Keratinocyte (primary cell): ENCODE results near the gene CCDC85B. TPM values are rescaled to one million over a fixed set of nuclear protein-coding genes. Genes with fewer than 3 reads are reported as not detected.
"Not testable (repeated sequence)": the region's sequence is repeated elsewhere in the genome, so short reads cannot be mapped to it uniquely, and the experiment has no call there.

Experiments
- DNase-seq: peaks from one replicate; pipeline ENCODE4 v3.0.0-alpha.2; 2011; ENCODE audit warnings: low read depth, missing footprints, low spot score
- FAIRE-seq: peaks from 2 replicates; lab custom pipeline; 2011; peaks lifted over from hg19 to GRCh38; lab: Jason Lieb, UNC
- H2AFZ ChIP-seq: 2 replicates; pipeline ENCODE4 v1.6.0; 2012; ENCODE audit warnings: low read length, control low read depth, inconsistent platforms; ENCODE audit not compliant: control insufficient read depth
- H3K27ac ChIP-seq: 2 replicates; pipeline ENCODE4 v1.5.1; 2011; ENCODE audit warnings: low read length; ENCODE audit not compliant: control insufficient read depth, insufficient read depth
- H3K27me3 ChIP-seq: 3 replicates; pipeline ENCODE4 v1.6.0; 2011; ENCODE audit warnings: low read length; ENCODE audit not compliant: control insufficient read depth, insufficient read depth; ENCODE audit errors: extremely low read depth
- H3K36me3 ChIP-seq, 2 experiments: 2 replicates in 1 of 2; 3 replicates in 1 of 2; pipeline ENCODE4 v1.5.1; 2011; ENCODE audit warnings: low read length in 2 of 2, mild to moderate bottlenecking in 1 of 2; ENCODE audit not compliant: control insufficient read depth in 2 of 2, insufficient read depth in 2 of 2; ENCODE audit errors: extremely low read depth in 1 of 2
- H3K4me1 ChIP-seq: 3 replicates; pipeline ENCODE4 v1.5.1; 2011; ENCODE audit warnings: low read length; ENCODE audit not compliant: control insufficient read depth, insufficient read depth; ENCODE audit errors: extremely low read depth
- H3K4me2 ChIP-seq: 3 replicates; pipeline ENCODE4 v1.6.0; 2011; ENCODE audit warnings: low read depth, low read length; ENCODE audit not compliant: control insufficient read depth, insufficient read depth; ENCODE audit errors: extremely low read depth
- H3K4me3 ChIP-seq, 3 experiments: fragments of 200-600 bp in 1 of 3; sonication (generic) in 1 of 3; 2 replicates in 2 of 3; 3 replicates in 1 of 3; pipeline ENCODE4 v1.5.1; 2011 to 2016; ENCODE audit warnings: low read length in 3 of 3, mild to moderate bottlenecking in 3 of 3, control low read depth in 2 of 3, inconsistent platforms in 1 of 3, low read depth in 1 of 3, mixed read lengths in 1 of 3, mixed run types in 1 of 3, moderate library complexity in 1 of 3; ENCODE audit not compliant: control insufficient read depth in 2 of 3, insufficient read depth in 2 of 3; ENCODE audit errors: extremely low read depth in 1 of 3
- H3K79me2 ChIP-seq: 2 replicates; pipeline ENCODE4 v1.6.0; 2012; ENCODE audit warnings: low read length; ENCODE audit not compliant: control insufficient read depth, insufficient read depth
- H3K9ac ChIP-seq: 3 replicates; pipeline ENCODE4 v1.6.0; 2011; ENCODE audit warnings: low read length; ENCODE audit not compliant: control insufficient read depth, insufficient read depth; ENCODE audit errors: extremely low read depth
- H3K9me1 ChIP-seq: 3 replicates; pipeline ENCODE4 v1.6.0; 2011; ENCODE audit warnings: low read length; ENCODE audit not compliant: control insufficient read depth, insufficient read depth; ENCODE audit errors: extremely low read depth
- H3K9me3 ChIP-seq: 2 replicates; pipeline ENCODE4 v1.5.1; 2012; ENCODE audit warnings: low read depth, low read length; ENCODE audit not compliant: control insufficient read depth
- H4K20me1 ChIP-seq: 3 replicates; pipeline ENCODE4 v1.6.0; 2011; ENCODE audit warnings: low read length; ENCODE audit not compliant: control insufficient read depth, insufficient read depth; ENCODE audit errors: extremely low read depth
- CTCF ChIP-seq, 3 experiments: IDR thresholded peaks in 1 of 3; conservative IDR thresholded peaks in 1 of 3; optimal IDR thresholded peaks in 1 of 3; 2 replicates in 2 of 3; 3 replicates in 1 of 3; pipeline versions ENCODE3 to v1.5.1; 2011; ENCODE audit warnings: low read length in 3 of 3, mild to moderate bottlenecking in 3 of 3, moderate library complexity in 2 of 3, control low read depth in 1 of 3, inconsistent platforms in 1 of 3; ENCODE audit not compliant: insufficient read depth in 2 of 3; ENCODE audit errors: extremely low read depth in 1 of 3
- EZH2 ChIP-seq: IDR thresholded peaks from one replicate; pipeline ENCODE4 v1.6.1; 2012; ENCODE audit warnings: inconsistent platforms, mild to moderate bottlenecking, low read length, moderate library complexity
- dilution Hi-C: fragments of 300-500 bp; cut with MboI; formaldehyde crosslinking; loops from one replicate; pipeline ENCODE4 v1.7.0; 2020; ENCODE audit warnings: low sequenced_read_pairs; ENCODE audit not compliant: extremely low pct_ligation_motif_present
- polyA plus RNA-seq, 5 experiments: library from polyadenylated mRNA; depleted of rRNA in 3 of 5; stranded (reverse) in 3 of 5; stranded (forward) in 1 of 5; unstranded in 1 of 5; fragments of >200 nt; gene quantifications; 1 replicate in 1 of 5; 2 replicates in 3 of 5; 3 replicates in 1 of 5; pipeline versions ENCODE4 v1.2.1 to v1.2.3, GENCODE V29; 2011 to 2012; ENCODE audit warnings: missing spikeins in 2 of 5, low read depth in 1 of 5, low replicate concordance in 1 of 5

Gene CCDC85B
- polyA plus RNA-seq, 1 donor (not counting 4 experiments of a cell fraction or from before 2014, with no cell fraction given), result 4.1 TPM

DNA sequence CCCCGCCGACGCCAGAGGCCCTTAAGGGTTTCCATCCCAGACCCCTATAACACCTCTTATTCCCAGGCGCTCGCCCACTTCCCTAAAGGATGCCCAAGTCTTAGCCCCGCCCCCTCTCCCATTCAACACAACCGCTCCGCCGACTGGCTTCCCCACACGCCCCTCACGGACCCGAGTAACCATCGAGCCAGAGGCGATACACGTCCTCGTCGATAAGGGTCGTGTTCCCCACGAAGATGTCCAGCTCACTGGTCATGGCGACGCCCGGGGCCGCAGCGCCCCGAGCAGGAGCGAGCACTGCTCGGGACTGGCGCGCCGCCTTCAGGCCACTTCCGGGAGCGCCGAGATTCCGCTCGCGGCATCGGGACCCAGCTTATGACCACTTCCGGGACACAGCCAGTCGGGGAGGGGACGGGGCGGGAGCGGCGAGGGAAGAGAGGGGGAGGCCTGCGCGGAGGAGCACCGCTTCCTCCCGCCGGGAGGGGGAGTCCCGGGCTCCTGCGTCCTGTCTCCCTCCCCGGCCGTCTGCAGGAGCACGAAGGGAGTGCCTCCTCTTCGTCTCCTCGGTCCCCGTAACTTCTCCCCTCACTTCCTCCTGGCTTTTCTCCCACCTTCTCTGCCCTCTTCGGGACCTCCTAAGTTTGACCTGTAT is 2.2 kb upstream of the CCDC85B start, which contains the start of gene FIBP:
Gene FIBP (minus strand): TSS at position 309 of the 652 bp plus-strand sequence. CDS start 53 bp downstream, at position 256.
- peak within 1 kb of the TSS; percentile 60 to 91 (median 89) for H3K4me3 ChIP-seq
- H3K9me3 ChIP-seq, result no peaks in the 10 kb centered on the region
- H3K9me1 ChIP-seq, result no peaks in the 10 kb centered on the region
- H3K27ac ChIP-seq, result peak within 1 kb of the TSS; percentile 70
- FAIRE-seq, result no peak
- dilution Hi-C loops, result no loop called here
- peak within 1 kb of the TSS; percentile 67 for H3K9ac ChIP-seq
- peaks cover 30 to 48% of the 10 kb centered on the region in 2 experiments for H3K36me3 ChIP-seq
- H4K20me1 ChIP-seq, result peaks cover 13% of the 10 kb centered on the region
- H3K79me2 ChIP-seq, result peaks cover 22% of the 10 kb centered on the region
- no peak for DNase-seq
- H3K4me2 ChIP-seq, result peak within 1 kb of the TSS; percentile 92
- TF ChIP-seq EZH2 (no peak), CTCF (optimal IDR thresholded peaks at IDR 0.05 in 1 of 3, IDR thresholded peaks at IDR 0.05 in 1 of 3, conservative IDR thresholded peaks at IDR 0.05 in 1 of 3; ENCODE audit: extremely low read depth in 1 of 3, insufficient read depth in 2 of 3, low read length in 3 of 3) (peak; percentile 68 to 94 (median 69))
- peak within 1 kb of the TSS; percentile 85 for H2AFZ ChIP-seq
- H3K4me1 ChIP-seq, result peaks cover 38% of the 10 kb centered on the region
- H3K27me3 ChIP-seq, result no peaks in the 10 kb centered on the region

- DNase-seq, result no peak
- peaks cover 18 to 41% of the 10 kb centered on the region in 2 experiments for H3K36me3 ChIP-seq
- H3K4me1 ChIP-seq, result peaks cover 59% of the 10 kb centered on the region
- H3K9ac ChIP-seq, result peak overlapping the region; percentile 75
- no peaks in the 10 kb centered on the region for H3K9me3 ChIP-seq
- TF ChIP-seq CTCF (optimal IDR thresholded peaks at IDR 0.05 in 1 of 3, IDR thresholded peaks at IDR 0.05 in 1 of 3, conservative IDR thresholded peaks at IDR 0.05 in 1 of 3; ENCODE audit: extremely low read depth in 1 of 3, insufficient read depth in 2 of 3, low read length in 3 of 3), result peak in 1 of 3 experiments; percentile 49
- no peak for TF ChIP-seq EZH2
- peaks cover 37% of the 10 kb centered on the region for H4K20me1 ChIP-seq
- peak overlapping the region; percentile 56 for H3K27ac ChIP-seq
- H3K27me3 ChIP-seq, result no peaks in the 10 kb centered on the region
- no peak overlapping the region for H2AFZ ChIP-seq
- FAIRE-seq, result no peak
- peaks cover 45% of the 10 kb centered on the region for H3K79me2 ChIP-seq
- peak overlapping the region; percentile 42 to 63 (median 55) for H3K4me3 ChIP-seq
- H3K9me1 ChIP-seq, result no peaks in the 10 kb centered on the region
- dilution Hi-C loops, result no loop called here
- H3K4me2 ChIP-seq, result peak overlapping the region; percentile 74
These were observed 1.0 kb downstream of the CCDC85B start for GRCh38 chr11:65891219-65892136.

GRCh38 chr11:65892137-65892540 is 1.7 kb downstream of the CCDC85B start:
- Histone ChIP-seq H3K79me2 (peaks cover 46% of the 10 kb centered on the region), H3K4me1 (peaks cover 63% of the 10 kb centered on the region), H4K20me1 (peaks cover 44% of the 10 kb centered on the region), H3K27ac (peak overlapping the region; percentile 56), H3K36me3 (peaks cover 20 to 43% of the 10 kb centered on the region in 2 experiments), H3K9ac (peak overlapping the region; percentile 75), H3K4me3 (peak overlapping the region; percentile 42 to 63 (median 55)), H3K4me2 (peak overlapping the region; percentile 74)
- H3K9me1 ChIP-seq, H2AFZ ChIP-seq, FAIRE-seq, H3K9me3 ChIP-seq, DNase-seq, H3K27me3 ChIP-seq, dilution Hi-C loops: not testable (repeated sequence)
